Putamen (tissue), 1 donor: ENCODE data around the gene GSTM1.
"Not testable (repeated sequence)": the region's sequence is repeated elsewhere in the genome, so short reads cannot be mapped to it uniquely, and the experiment has no call there.

ENCODE experiments used
- DNase-seq: peaks from one replicate; pipeline ENCODE4 v3.0.0-alpha.2; 2016; ENCODE audit warnings: low spot score

The GSTM1 gene

DNA sequence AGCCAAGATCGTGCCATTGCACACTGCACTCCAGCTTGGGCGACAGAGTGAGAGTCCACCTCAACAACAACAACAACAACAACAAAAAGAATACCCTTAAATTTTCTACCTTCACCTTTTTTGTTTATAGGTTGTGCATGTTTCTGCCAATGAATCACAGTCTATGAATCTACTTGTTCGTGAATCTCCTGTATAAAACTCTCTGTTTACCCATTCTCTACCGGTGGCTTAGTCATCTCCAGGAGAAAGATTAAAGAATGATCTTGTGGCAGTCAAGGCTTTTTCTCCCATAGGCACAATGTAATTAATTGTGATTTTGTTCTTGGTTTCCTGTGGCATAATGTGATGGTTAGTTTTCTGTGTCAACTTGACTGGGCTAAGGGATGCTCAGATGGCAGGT lies 10.2 kb downstream of the GSTM1 start:
- DNase-seq = not testable (repeated sequence)

DNA sequence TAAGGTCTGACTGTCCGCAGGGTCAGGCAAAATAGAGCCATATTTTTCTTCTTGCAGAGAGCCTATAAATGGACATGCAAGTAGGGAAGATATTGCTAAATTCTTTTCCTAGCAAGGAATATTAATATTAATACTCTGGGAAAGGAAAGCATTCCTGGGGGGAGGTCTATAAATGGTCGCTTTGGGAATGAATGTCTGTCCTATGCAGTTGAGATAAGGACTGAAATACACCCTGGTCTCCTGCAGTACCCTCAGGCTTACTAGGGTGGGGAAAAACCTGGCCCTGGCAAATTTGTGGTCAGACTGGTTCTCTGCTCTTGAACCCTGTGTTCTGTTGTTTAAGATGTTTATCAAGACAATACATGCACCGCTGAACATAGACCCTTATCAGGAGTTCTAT lies 15.3 kb downstream of the GSTM1 start:
- DNase-seq = not testable (repeated sequence)

DNA sequence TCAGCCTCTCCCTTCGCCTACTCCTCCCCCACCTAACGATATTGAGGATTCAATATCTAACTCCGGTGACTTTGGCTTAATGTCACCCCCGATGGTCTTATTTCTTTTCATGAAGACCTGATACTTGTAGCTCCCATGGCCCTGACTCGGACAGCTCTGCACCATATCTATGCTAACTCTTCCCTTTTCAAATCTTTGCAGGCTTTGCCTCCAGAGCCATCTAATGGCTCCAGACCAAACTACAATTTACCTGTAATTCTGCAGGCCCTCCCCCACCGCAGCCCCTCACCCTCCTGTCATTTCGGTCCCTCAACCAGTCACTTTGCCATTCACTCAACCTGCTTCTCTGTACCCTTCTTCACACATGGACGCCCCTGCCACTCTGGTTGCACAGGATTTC lies 16.6 kb downstream of the GSTM1 start:
- DNase-seq = no peak

DNA sequence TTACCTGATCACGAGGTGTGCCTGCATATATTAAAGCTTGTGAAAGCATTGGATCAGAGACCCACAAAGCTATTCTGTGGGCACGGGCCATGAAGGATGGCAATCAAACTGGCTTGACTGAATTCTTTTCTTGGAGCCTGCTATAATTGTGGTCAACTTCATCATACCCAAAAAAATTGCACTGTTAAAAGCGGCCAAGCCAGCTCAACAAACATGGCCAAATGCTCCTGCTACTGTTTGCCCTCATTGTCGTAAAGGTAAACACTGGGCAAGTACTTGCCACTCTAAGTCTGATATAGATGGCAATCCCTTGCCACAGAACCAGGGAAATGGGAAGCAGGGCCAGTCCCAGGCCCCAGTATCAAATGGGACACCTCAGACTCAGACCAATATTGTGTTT lies 17.8 kb downstream of the GSTM1 start:
- DNase-seq = no peak

DNA sequence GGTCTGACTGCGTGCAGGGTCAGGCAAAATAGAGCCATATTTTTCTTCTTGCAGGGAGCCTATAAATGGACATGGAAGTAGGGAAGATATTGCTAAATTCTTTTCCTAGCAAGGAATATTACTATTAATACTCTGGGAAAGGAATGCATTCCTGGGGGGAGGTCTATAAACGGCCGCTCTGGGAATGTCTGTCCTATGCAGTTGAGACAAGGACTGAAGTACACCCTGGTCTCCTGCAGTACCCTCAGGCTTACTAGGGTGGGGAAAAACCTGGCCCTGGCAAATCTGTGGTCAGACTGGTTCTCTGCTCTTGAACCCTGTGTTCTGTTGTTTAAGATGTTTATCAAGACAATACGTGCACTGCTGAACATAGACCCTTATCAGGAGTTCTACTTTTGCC lies 21.3 kb downstream of the GSTM1 start:
- not testable (repeated sequence) for DNase-seq

DNA sequence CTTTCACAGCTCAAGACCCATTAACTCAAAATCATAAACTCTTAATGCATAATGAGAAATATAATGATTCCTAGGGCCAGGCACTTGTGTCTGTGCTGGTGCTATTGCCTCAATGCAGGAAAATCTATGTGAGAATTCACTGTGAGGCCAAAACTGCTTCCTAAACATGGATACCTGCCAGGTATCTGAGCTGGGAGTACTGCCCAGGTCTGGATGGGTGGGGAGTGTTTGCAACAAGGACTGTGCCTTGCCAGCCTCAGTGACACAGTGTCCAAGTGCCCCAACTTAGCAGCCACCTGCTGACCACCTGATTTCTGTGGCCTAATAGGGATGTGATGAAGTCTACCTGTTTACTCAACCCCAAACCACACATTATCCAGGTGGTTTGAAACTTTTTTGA lies 22.2 kb downstream of the GSTM1 start:
- DNase-seq = not testable (repeated sequence)

DNA sequence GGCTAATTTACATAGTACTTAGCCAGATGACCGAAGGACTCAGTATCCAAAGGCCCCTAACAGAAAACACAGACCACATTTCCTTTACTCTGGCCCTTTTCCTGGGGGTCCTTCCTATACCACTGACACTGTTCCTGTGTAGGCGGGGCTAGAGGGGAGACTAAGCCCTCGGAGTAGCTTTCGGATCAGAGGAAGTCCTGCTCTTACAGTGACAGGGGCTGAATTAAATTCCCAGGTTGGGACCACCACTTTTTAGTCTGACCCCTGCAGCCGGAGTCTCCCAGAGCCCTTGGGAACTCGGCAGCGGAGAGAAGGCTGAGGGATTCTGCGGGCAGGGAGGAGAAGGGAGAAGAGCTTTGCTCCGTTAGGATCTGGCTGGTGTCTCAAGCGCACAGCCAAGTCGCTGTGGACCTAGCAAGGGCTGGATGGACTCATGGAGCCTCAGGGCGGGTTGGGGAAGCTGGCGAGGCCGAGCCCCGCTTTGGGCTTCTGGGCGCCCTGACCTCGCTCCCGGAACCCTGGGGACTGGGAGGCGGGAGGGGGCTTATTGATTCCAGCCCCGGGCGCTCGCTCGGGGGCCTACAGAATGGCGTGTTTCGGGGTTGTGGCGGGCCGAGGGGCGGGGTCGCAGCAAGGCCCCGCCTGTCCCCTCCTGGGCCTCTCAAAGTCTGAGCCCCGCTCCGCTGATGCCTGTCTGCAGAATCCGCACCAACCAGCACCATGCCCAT lies 24.1 kb downstream of the GSTM1 start, which contains the start of gene GSTM5:
Gene GSTM5 (plus strand): TSS at position 659 of the 728 bp plus-strand sequence. CDS start 62 bp downstream, at position 721.
- DNase-seq = not testable (repeated sequence)

DNA sequence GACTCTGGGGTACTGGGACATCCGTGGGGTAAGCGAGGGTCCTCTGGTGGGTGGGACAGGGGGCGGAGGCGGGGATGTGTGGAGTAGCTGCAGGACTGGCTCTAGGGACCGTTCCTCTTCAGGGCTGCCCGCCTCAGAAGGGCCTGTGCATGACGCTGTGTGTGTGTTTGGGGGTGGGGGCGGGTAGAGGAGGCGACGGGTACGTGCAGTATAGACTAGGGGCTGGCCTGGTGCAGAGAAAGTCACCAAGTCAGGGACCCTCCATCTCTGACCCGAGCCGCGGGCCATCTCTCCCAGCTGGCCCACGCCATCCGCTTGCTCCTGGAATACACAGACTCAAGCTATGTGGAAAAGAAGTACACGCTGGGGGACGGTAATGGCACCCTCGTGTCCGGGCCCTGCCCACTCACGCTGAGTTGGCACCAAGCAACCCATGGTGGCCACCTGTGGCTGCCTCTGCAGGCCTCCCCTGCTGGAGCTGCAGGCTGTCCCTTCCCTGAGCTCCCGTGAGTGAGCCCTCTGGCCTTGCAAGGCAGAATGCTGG lies 24.8 kb downstream of the GSTM1 start:
- no peak for DNase-seq

DNA sequence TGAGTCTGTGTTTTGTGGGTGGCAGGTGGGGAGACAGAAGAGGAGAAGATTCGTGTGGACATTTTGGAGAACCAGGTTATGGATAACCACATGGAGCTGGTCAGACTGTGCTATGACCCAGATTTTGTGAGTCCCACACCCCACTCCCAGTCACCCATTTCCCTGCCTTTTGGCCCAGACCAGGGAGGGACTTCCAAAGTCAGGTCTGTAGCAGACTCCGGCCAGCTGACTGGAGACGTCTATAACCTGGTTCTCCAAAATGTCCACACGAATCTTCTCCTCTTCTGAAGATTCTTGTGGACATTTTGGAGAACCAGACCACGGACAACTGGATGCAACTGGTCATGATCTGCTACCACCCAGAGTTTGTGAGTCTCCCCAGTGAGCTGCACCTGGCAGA lies 26.0 kb downstream of the GSTM1 start:
- no peak for DNase-seq

DNA sequence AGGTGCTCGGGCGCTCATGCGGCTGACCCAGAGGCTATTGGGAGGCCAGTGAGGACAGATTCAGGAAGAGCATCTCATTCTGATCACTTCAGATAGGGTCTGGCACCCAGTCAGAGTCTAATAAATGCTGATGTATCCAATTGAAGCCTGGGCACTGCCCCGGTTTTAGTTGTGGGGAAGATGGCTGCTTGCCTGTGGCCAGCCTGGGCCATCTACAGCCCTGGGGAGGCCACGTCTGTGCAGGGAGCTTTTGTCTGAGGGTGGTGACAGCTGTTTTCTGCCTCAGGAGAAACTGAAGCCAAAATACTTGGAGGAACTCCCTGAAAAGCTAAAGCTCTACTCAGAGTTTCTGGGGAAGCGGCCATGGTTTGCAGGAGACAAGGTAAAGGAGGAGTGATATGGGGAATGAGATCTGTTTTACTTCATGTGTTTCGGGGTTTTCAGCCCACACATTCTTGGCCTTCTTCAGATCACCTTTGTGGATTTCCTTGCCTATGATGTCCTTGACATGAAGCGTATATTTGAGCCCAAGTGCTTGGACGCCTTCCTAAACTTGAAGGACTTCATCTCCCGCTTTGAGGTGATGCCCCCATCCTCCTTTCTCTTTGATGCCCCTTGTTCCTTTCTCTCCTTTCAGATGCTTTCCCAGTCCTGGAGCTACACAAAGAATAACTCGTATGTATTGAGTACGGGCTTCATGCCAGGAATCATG lies 27.2 kb downstream of the GSTM1 start:
- DNase-seq = no peak

DNA sequence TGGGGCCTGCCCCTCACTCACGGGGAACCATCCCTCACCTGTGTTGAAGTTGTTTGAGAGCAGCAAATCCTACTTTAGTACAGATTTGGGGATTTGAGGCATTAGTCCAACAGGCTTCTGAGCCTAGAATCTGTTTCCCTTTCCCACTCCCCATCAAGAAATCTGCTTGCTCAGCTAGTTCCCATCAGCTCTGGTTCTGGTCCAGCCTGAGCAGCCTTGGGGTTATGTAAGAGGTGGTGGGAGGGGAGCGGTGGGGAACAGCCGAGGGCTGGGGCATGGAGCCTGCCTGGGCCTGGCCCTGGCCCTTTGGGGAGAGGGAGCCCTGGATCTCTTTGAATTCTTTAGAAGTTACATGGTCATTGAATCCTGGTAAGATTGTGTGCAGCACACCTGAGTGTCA lies 28.5 kb downstream of the GSTM1 start:
- no peak for DNase-seq

DNA sequence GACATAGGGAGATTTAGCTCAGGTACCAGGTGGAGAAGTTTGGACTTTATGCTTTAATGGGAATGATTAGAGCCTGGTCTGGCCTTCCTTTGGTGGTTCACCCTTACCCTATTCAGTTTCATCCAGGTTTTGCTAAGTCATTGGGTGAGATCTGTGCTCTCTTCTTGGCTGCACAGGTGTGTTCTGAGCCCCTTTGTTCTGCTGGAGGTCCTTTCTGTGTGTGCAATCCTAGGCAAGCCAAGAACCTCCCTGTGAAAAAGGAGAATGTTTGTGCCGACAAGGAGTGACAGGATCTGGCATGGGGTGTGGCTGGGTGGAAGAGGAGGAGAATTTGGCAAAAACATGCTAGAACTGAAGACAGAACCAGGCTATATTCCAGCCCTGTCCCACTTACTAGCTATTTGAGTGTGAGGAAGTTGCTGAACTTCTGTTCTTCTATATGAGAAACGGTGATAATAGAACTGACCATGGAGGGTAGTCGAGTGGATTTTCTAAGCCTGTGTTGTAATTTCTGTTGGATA lies 29.0 kb downstream of the GSTM1 start:
- no peak for DNase-seq

DNA sequence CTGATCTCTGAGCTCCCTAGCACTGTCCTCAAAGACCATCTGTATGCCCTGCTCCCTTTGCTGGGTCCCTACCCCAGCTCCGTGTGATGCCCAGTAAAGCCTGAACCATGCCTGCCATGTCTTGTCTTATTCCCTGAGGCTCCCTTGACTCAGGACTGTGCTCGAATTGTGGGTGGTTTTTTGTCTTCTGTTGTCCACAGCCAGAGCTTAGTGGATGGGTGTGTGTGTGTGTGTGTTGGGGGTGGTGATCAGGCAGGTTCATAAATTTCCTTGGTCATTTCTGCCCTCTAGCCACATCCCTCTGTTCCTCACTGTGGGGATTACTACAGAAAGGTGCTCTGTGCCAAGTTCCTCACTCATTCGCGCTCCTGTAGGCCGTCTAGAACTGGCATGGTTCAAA lies 30.1 kb downstream of the GSTM1 start:
- DNase-seq = no peak

DNA sequence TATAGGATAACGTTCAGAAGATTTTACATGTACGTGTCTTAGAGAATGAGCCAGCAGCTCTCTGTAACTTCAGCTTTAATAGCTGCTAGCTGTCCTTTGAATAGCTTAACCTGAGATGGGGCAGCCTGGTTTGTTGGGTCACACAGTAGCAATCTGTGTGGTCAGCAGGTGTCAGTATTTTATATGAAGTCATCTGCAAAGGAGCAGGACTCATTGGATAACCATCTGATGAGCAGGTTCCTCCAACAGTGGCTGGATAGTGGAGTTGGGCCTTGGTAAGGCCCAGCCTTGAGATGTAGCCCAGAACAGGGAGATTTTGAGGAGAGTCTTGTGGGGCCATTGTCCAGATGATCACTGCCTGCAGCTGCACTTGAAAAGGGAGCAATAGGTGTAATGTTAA lies 30.9 kb downstream of the GSTM1 start:
- no peak for DNase-seq

DNA sequence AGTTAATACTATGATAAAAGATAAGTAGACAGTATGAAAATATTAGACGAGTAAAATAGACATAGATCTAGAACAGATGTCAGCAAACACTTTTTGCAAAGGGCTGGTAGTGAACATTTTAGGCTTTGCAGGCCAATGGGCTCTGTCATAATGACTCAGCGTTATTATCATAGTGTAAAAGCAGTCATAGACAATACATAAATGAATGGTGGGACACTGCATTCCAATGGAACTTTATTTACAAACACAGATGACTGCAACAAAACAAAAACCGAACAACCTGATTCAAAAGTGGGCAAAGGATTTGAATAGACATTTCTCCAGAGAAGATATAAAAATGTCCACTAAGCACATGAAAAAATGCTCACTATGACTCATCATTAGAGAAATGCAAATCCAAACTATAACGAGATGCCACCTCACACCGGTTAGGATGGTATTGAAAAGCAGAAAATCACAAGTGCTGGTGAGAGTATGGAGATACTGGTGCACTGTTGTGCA lies 31.8 kb downstream of the GSTM1 start:
- DNase-seq = no peak

DNA sequence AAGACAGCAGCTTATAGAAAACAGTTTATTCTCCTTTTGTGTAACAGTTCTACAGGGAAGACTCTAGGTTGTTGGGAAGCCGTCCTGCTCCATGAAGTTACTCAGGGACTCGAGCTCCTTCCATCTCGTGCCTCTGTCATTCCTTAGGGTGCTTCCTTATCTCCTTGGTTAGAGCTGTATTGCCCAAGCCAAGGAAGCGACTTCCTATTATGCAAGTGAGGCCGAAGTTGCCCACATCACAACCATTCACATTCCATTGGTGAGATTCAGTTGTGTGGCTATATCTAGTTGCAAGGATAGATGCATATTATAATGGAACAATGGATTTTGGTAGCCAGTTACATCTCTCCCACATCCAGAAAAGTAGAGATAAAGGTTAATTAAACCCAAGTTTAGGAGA lies 33.4 kb downstream of the GSTM1 start:
- no peak for DNase-seq

DNA sequence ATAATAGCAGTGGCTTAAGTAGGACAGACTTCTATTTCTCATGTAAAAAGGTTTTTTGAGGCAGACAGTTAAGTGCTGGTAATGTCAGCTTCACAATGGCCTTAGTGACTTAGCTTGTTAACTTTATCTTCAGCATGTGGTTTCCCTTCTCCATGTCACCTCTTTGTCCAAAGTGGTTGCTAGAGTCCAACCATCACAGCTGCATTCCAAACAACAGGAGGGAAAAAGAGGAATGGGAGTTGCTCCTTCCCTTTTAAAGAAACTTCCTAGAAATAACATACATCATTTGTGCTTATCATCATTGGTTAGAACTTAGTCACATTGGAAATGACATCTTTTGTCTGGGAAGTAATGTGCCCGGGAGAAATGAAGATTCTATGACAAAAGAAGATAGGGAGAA lies 34.4 kb downstream of the GSTM1 start:
- no peak for DNase-seq

DNA sequence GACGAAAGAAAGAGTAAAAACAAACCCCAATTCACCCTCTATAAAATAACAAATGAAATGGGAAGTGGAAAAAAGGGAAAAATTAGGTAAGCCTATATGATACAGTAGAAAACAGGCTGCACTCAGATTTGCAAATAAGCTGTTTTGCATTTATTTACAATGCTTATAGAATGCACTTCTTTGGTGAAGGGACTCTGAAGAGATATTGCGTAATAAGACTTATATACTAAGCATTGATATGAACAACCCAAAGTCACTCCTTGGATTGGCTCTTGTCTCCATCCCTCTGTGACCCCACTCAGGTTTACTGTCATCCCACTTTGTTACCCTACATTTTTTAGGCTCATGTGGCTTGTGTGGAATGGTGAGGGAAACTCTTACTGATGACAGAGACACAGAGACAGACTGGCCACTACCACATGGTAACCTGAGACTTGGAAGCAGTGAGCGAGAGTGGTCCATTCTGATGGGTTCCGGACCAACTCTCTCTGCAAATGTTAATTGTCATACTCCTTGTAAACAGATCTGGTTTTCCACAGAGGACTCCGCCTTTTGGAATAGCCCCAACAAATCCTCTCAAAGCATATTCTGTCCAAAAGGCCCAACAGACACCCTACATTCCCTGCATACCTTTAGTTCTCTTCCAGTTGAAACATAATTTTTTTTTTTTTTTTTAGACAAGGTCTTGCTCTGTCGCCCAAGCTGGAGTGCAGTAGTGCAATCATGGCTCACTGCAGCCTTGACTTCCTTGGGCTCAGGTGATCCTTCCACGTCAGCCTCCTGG lies 35.5 kb downstream of the GSTM1 start:
- no peak for DNase-seq

DNA sequence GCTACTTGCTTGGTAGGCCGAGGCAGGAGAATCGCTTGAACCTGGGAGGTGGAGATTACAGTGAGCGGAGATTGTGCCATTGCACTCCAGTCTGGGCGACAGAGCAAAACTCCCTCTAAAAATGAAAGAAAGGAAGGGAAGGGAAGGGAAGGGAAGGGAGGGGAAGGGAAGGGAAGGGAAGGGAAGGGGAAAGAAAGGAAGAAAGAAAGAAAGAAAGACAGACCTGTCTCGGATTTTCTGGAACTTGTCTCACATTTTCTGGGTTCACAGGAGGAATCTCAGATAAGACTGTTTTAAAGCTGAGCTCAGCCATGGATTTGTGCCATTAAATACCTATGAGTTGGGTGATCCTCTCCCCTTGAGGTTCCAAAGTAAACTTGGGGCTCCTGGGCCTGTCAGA lies 37.3 kb downstream of the GSTM1 start:
- no peak for DNase-seq

DNA sequence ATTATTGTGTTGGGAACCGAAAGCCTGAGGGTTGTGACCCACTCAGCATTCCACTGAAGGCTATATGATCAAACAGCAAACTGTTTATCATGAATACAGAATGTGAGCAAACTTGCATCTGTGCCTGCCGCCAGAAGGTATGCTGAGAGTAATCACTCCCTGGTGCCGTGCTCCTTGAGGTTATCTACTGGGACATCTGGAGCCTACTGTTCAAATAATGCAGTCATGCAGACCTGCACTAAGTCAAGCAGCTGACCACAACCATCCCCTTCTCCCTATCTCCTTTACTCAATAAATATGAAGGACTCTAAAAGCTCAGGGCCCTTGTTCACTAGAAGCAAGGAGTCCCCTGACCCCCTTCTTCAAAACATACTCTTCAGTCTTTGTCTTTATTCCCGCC lies 37.9 kb downstream of the GSTM1 start:
- no peak for DNase-seq

DNA sequence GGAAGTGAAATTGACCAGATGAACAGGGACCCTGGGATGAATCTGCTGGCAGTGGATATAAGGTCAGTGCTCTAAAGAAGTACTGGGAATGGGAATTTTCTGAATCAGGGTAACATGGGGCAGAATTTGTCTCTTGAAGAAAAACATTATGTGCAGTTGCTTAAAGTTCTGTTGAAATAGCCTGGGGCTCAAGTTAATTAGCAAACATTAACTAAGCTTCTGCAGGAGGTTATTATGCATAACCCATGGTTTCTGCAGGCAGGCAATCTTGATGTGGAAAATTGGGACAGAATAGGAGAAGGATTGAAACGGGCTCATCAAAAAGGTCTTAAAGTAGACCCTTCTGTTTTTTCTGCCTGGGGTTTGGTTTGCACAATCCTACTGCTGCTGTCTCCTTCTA lies 38.4 kb downstream of the GSTM1 start:
- DNase-seq = no peak

DNA sequence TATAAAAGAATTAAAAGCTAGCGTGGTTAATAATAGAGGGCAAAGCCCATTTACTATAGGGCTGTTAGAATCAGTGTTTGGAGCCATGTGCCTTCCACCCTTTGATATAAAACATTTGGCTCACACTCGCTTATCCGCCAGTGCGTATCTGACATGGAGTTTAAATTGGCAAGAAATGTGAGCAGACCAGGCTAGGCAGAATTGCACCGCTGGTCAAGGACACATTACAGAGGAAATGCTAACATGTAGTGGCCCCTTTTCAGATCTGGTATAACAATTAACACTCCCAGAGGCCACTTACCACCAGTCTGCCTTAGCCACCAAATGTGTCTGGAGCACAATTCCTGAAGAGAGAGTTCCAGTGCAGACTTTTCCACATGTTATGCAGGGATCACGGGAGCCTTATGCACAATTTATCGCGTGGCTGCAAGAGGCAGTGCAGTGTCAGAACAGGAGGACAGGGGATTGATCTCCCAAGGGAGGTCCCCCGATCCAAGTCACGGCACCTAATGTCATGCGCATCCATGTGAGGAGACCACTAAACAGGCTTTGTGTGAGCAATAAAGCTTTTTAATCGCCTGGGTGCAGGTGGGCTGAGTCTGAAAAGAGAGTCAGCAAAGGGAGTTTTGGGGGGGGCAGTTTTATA lies 39.2 kb downstream of the GSTM1 start:
- no peak for DNase-seq
